Measurements from ENCODE around the gene FFAR4.
A peak's percentile ranks its signal among the peaks of the same experiment; 100 is the strongest.

The FFAR4 gene

GRCh38 chr10:93553482-93554315 lies 12.8 kb upstream of the FFAR4 start:
- H3K36me3 ChIP-seq (ENCODE audit: control insufficient read depth, insufficient read depth, low read length), result no peaks in the 10 kb centered on the region
- H2AK5ac ChIP-seq (ENCODE audit: low read length), result no peak overlapping the region
- H3K4me1 ChIP-seq (ENCODE audit: control insufficient read depth, low read depth, low read length), result no peaks in the 10 kb centered on the region
- H3K9ac ChIP-seq (ENCODE audit: low read length), result no peak overlapping the region
- no peak overlapping the region for H3K4me3 ChIP-seq (ENCODE audit: low read length)
- H4K5ac ChIP-seq (ENCODE audit: low read length), result no peak overlapping the region
- no peak overlapping the region for H3K27ac ChIP-seq (ENCODE audit: low read depth, low read length)
- no peak overlapping the region for H2BK5ac ChIP-seq (ENCODE audit: low read length)
- no peaks in the 10 kb centered on the region for H3K27me3 ChIP-seq (ENCODE audit: insufficient read depth, low read length, poor library complexity)
- H3K4me2 ChIP-seq (ENCODE audit: low read length), result no peak overlapping the region
- no peak overlapping the region for H3K56ac ChIP-seq (ENCODE audit: low read length)
- H3K79me2 ChIP-seq (ENCODE audit: control insufficient read depth, insufficient read depth, low read length), result no peaks in the 10 kb centered on the region
- no CpG with 5 or more reads among the region's 8 CpGs for WGBS (ENCODE audit: extremely low coverage, insufficient coverage, low lambda C conversion rate)
- no peak for DNase-seq
- no peaks in the 10 kb centered on the region for H3K79me1 ChIP-seq (ENCODE audit: low read length)
- no peak overlapping the region for H3K4ac ChIP-seq (ENCODE audit: low read depth, low read length)
- H2BK15ac ChIP-seq (replicated peaks; ENCODE audit: low read depth), result no peak overlapping the region
- H3K23ac ChIP-seq (ENCODE audit: low read length), result no peak overlapping the region
- no peak overlapping the region for H3K18ac ChIP-seq (ENCODE audit: low read length)
- H2BK120ac ChIP-seq (ENCODE audit: low read depth, low read length), result no peak overlapping the region
- no peak overlapping the region for H4K8ac ChIP-seq (ENCODE audit: low read depth, low read length)

DNA sequence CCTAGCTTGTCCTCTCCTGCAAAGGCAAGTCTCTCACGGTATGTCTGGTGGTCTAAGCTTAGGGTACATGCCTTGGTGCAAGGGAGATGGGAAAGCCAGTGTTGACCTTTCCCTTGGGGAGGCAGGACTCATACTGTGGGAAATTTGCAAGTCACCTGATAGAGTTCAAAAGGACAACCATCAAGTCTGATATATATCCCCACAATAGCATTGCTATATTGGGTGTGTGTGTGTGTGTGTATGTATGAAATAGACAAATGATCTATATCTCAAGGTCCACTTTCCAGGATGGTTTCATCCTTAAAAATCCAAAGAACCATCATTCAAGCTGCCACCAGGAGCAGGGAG lies 12.2 kb upstream of the FFAR4 start:
- Histone ChIP-seq H2BK120ac (ENCODE audit: low read depth, low read length) (no peak overlapping the region), H3K79me1 (ENCODE audit: low read length) (no peaks in the 10 kb centered on the region), H2BK15ac (replicated peaks; ENCODE audit: low read depth) (no peak overlapping the region), H3K79me2 (ENCODE audit: control insufficient read depth, insufficient read depth, low read length) (no peaks in the 10 kb centered on the region), H3K23ac (ENCODE audit: low read length) (no peak overlapping the region), H3K56ac (ENCODE audit: low read length) (no peak overlapping the region), H3K18ac (ENCODE audit: low read length) (no peak overlapping the region), H3K4ac (ENCODE audit: low read depth, low read length) (no peak overlapping the region), H3K27me3 (ENCODE audit: insufficient read depth, low read length, poor library complexity) (no peaks in the 10 kb centered on the region), H4K8ac (ENCODE audit: low read depth, low read length) (no peak overlapping the region), H3K36me3 (ENCODE audit: control insufficient read depth, insufficient read depth, low read length) (no peaks in the 10 kb centered on the region), H3K27ac (ENCODE audit: low read depth, low read length) (no peak overlapping the region), H2BK5ac (ENCODE audit: low read length) (no peak overlapping the region), H3K4me1 (ENCODE audit: control insufficient read depth, low read depth, low read length) (no peaks in the 10 kb centered on the region), H2AK5ac (ENCODE audit: low read length) (no peak overlapping the region), H4K5ac (ENCODE audit: low read length) (no peak overlapping the region), H3K9ac (ENCODE audit: low read length) (no peak overlapping the region), H3K4me3 (ENCODE audit: low read length) (no peak overlapping the region), H3K4me2 (ENCODE audit: low read length) (no peak overlapping the region)
- no CpG with 5 or more reads among the region's 1 CpG for WGBS (ENCODE audit: extremely low coverage, insufficient coverage, low lambda C conversion rate)
- DNase-seq, result no peak

GRCh38 chr10:93554760-93555432 lies 11.6 kb upstream of the FFAR4 start:
- H2BK5ac ChIP-seq (ENCODE audit: low read length), result no peak overlapping the region
- no CpG with 5 or more reads among the region's 14 CpGs for WGBS (ENCODE audit: extremely low coverage, insufficient coverage, low lambda C conversion rate)
- H3K18ac ChIP-seq (ENCODE audit: low read length), result no peak overlapping the region
- H4K8ac ChIP-seq (ENCODE audit: low read depth, low read length), result no peak overlapping the region
- no peak overlapping the region for H3K4me3 ChIP-seq (ENCODE audit: low read length)
- H3K27me3 ChIP-seq (ENCODE audit: insufficient read depth, low read length, poor library complexity), result no peaks in the 10 kb centered on the region
- H2BK15ac ChIP-seq (replicated peaks; ENCODE audit: low read depth), result no peak overlapping the region
- peak; percentile 87 for DNase-seq
- no peak overlapping the region for H2AK5ac ChIP-seq (ENCODE audit: low read length)
- H3K4ac ChIP-seq (ENCODE audit: low read depth, low read length), result no peak overlapping the region
- H2BK120ac ChIP-seq (ENCODE audit: low read depth, low read length), result no peak overlapping the region
- no peaks in the 10 kb centered on the region for H3K79me2 ChIP-seq (ENCODE audit: control insufficient read depth, insufficient read depth, low read length)
- H3K27ac ChIP-seq (ENCODE audit: low read depth, low read length), result no peak overlapping the region
- H3K79me1 ChIP-seq (ENCODE audit: low read length), result no peaks in the 10 kb centered on the region
- H4K5ac ChIP-seq (ENCODE audit: low read length), result no peak overlapping the region
- no peak overlapping the region for H3K23ac ChIP-seq (ENCODE audit: low read length)
- no peaks in the 10 kb centered on the region for H3K4me1 ChIP-seq (ENCODE audit: control insufficient read depth, low read depth, low read length)
- H3K9ac ChIP-seq (ENCODE audit: low read length), result no peak overlapping the region
- H3K4me2 ChIP-seq (ENCODE audit: low read length), result no peak overlapping the region
- no peaks in the 10 kb centered on the region for H3K36me3 ChIP-seq (ENCODE audit: control insufficient read depth, insufficient read depth, low read length)
- H3K56ac ChIP-seq (ENCODE audit: low read length), result peak overlapping the region; percentile 1

GRCh38 chr10:93559490-93559889 lies 7.0 kb upstream of the FFAR4 start:
- no peak overlapping the region for H4K5ac ChIP-seq (ENCODE audit: low read length)
- no peak overlapping the region for H2BK5ac ChIP-seq (ENCODE audit: low read length)
- no peak overlapping the region for H3K27ac ChIP-seq (ENCODE audit: low read depth, low read length)
- no peaks in the 10 kb centered on the region for H3K79me1 ChIP-seq (ENCODE audit: low read length)
- no CpG with 5 or more reads among the region's 9 CpGs for WGBS (ENCODE audit: extremely low coverage, insufficient coverage, low lambda C conversion rate)
- H3K4me1 ChIP-seq (ENCODE audit: control insufficient read depth, low read depth, low read length), result no peaks in the 10 kb centered on the region
- no peak overlapping the region for H3K18ac ChIP-seq (ENCODE audit: low read length)
- no peak overlapping the region for H3K56ac ChIP-seq (ENCODE audit: low read length)
- H3K36me3 ChIP-seq (ENCODE audit: control insufficient read depth, insufficient read depth, low read length), result no peaks in the 10 kb centered on the region
- H3K4me2 ChIP-seq (ENCODE audit: low read length), result no peak overlapping the region
- no peaks in the 10 kb centered on the region for H3K27me3 ChIP-seq (ENCODE audit: insufficient read depth, low read length, poor library complexity)
- H3K4me3 ChIP-seq (ENCODE audit: low read length), result no peak overlapping the region
- no peak for DNase-seq
- no peak overlapping the region for H2AK5ac ChIP-seq (ENCODE audit: low read length)
- H3K9ac ChIP-seq (ENCODE audit: low read length), result no peak overlapping the region
- no peak overlapping the region for H3K4ac ChIP-seq (ENCODE audit: low read depth, low read length)
- no peaks in the 10 kb centered on the region for H3K79me2 ChIP-seq (ENCODE audit: control insufficient read depth, insufficient read depth, low read length)
- H2BK15ac ChIP-seq (replicated peaks; ENCODE audit: low read depth), result no peak overlapping the region
- no peak overlapping the region for H2BK120ac ChIP-seq (ENCODE audit: low read depth, low read length)
- no peak overlapping the region for H4K8ac ChIP-seq (ENCODE audit: low read depth, low read length)
- no peak overlapping the region for H3K23ac ChIP-seq (ENCODE audit: low read length)

GRCh38 chr10:93560541-93560940 lies 5.9 kb upstream of the FFAR4 start:
- Histone ChIP-seq H3K79me1 (ENCODE audit: low read length) (no peaks in the 10 kb centered on the region), H3K9ac (ENCODE audit: low read length) (no peak overlapping the region), H3K4me2 (ENCODE audit: low read length) (no peak overlapping the region), H2AK5ac (ENCODE audit: low read length) (no peak overlapping the region), H3K4ac (ENCODE audit: low read depth, low read length) (no peak overlapping the region), H3K18ac (ENCODE audit: low read length) (no peak overlapping the region), H3K4me1 (ENCODE audit: control insufficient read depth, low read depth, low read length) (no peaks in the 10 kb centered on the region), H3K56ac (ENCODE audit: low read length) (no peak overlapping the region), H3K79me2 (ENCODE audit: control insufficient read depth, insufficient read depth, low read length) (no peaks in the 10 kb centered on the region), H3K4me3 (ENCODE audit: low read length) (no peak overlapping the region), H3K23ac (ENCODE audit: low read length) (no peak overlapping the region), H3K36me3 (ENCODE audit: control insufficient read depth, insufficient read depth, low read length) (no peaks in the 10 kb centered on the region), H2BK120ac (ENCODE audit: low read depth, low read length) (no peak overlapping the region), H3K27me3 (ENCODE audit: insufficient read depth, low read length, poor library complexity) (no peaks in the 10 kb centered on the region), H4K8ac (ENCODE audit: low read depth, low read length) (no peak overlapping the region), H4K5ac (ENCODE audit: low read length) (no peak overlapping the region), H2BK15ac (replicated peaks; ENCODE audit: low read depth) (no peak overlapping the region), H2BK5ac (ENCODE audit: low read length) (no peak overlapping the region), H3K27ac (ENCODE audit: low read depth, low read length) (no peak overlapping the region)
- no peak for DNase-seq
- WGBS (ENCODE audit: extremely low coverage, insufficient coverage, low lambda C conversion rate), result no CpG with 5 or more reads among the region's 6 CpGs
